DMS79 treated with DMSO at 0.1 percent for 48 hours (cell line): ENCODE data around the gene TMEM256.

Experiments used
- DNase-seq: peaks from one replicate; lab custom pipeline; 2025; lab: John Stamatoyannopoulos, UW

Gene TMEM256

DNA sequence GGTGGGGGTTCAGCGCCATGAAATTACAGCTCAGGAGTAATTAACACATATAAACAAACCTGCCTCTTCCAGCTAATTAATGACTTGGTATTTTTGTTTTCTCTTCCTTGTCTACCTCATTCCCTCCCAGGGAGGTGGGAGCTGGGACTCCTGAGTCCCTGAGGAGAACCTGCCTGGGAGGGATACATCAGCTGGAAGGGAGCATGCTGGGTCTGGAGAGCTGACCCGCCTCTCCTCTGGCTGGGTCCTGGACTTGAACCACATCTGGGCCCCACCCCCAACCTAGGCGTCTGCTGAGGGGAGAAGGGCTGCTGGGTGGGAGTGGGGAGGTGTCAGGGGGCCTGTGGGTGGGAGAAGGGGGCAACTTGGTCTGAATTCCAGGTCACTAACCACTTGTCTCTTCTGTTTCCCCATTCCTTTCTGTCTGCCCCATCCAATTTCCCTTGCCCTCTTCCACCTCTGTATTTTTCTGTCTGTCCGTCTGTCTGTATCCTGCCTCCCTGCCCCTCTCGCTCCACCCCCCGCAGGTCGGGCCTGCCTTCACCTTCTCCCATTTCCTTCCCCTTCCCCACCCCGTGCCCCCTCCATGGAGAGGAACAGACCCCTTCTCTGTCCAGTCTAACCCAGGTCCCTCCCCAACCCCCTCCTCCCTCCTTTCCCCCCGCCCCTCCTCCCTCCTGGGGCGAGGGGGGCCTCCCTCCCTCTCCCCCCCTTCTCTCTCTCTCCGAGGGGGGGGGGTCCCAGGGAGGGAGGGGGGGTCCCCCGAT is 3.8 kb upstream of the TMEM256 start, which contains the start of gene NLGN2:
Gene NLGN2 (plus strand): TSS at position 361 of the 767 bp plus-strand sequence. CDS start 411 bp downstream, outside the sequence.
- no peak for DNase-seq

GRCh38 chr17:7407082-7407481 is 3.2 kb upstream of the TMEM256 start:
- no peak for DNase-seq

GRCh38 chr17:7406235-7406825 is 2.4 kb upstream of the TMEM256 start:
- no peak for DNase-seq

DNA sequence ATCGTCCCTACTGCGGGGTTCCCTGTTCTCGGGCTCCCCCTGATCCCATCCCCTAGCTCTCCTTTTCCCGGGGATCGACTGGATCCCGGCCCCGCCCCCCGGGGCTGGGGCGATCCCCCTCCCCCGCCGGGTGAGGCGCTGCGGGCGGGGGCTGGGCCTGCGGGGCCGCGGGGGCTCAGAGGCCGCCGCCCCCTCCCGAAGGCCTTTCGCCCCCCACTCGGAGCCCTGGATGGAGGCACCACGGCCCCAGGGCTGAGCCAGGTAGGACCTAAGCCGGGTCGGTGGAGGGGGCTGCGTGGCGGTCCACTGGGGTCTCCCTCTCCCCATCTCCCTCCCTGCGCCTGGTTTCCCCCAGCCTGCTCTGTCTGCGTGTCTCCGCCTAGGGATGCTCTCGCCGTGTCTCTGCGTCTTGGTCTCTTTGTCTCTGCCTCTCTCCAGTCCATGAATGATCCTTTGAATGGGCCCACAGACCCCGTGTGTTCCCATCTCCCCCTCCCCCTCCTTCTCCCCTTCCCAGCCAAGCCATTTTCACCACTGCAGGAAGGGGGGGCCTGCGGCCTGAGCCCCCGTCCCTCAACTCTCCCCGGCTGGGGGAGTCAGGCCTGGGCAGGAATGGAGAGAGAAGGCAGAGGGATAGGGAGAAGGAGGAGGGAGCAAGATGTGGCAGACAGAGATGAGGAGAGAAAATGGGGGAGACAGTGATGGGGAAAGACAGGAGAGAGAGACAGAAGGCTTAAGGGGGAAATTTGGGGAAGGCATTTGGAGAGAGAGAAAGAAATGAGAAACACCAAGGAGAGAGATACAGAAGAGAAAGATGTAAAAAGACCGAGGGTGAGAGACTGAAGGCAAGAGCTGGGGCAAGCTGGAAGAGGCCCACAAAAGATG is 1.7 kb upstream of the TMEM256 start:
- DNase-seq = no peak

DNA sequence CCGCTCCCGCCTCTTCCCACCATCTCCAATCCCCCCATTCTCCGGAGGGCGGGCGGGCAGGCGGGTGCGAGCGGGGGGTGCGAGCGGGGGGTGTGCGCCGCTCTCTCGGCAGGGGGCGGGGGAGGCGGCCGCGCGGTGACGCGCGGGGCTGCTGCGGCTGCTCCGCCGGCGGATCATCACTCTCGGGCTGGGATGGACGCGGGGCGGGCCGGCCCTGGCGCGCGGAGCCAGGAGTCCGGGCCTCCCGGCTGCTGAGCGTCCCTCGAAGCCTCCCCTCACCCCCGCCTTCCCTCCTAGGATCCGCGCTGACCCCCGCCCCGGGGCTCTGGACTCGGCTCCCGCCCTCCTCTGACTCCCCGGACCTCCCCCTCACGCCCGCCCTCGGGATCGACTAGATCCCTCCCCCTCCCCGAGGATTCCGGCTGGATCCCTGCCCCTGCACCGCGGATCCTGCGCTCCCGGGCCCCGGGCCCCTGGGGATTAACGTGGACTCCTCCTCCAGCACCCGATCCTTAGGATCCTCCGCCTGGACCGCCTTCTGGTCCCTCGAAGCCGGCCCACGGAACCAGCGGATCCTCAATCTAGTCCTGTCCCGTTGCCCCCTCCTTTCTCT is 946 bp upstream of the TMEM256 start:
- no peak for DNase-seq

DNA sequence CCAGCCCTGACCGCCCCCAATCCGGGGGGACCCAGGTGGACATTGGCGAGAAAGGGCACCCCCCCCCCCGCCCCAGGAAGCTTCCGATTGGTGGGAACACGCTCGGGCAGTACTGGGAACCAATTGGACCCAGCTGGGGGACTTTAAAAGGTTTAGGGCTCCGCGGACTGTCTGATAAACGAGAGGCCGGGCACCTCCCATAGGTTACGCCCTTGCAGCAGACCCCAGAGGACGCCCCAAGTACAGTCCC is 245 bp downstream of the TMEM256 start:
- peak; percentile 61 for DNase-seq

DNA sequence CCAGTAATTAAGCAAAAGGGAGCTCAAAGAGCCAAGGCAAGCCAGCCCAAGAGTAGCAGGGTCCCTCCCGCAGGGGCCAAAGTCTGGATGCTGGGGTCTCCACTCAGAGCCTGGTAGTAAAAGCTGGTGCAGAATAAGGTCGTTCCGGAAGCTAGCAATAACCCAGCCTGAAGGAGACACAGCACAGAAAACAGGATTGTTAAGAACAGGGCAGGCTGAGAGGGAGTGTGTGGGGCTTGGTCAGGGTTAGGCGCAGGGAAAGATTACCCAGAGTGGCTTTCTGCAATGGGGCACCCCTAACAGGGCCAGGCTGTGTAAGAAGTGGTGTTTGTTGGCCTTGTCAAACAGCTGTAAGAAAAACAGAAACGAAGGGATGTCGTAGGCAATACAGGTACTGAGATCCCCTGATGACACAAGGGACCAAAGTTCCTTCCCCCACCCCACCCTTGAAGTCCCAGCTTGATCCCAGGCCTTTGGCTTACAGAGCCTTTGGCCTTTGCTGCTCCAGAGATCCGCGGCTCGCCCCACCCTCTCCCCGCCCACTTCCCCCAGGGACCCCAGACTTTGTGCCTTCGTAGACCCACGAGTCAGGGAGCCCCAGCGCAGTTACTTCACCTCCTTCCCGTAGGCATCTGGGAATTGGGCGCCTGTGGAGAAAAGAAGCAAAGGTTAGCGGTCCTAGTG is 712 bp downstream of the TMEM256 start:
- DNase-seq = peak; percentile 61

GRCh38 chr17:7398612-7399011 is 5.3 kb downstream of the TMEM256 start:
- DNase-seq = no peak

DNA sequence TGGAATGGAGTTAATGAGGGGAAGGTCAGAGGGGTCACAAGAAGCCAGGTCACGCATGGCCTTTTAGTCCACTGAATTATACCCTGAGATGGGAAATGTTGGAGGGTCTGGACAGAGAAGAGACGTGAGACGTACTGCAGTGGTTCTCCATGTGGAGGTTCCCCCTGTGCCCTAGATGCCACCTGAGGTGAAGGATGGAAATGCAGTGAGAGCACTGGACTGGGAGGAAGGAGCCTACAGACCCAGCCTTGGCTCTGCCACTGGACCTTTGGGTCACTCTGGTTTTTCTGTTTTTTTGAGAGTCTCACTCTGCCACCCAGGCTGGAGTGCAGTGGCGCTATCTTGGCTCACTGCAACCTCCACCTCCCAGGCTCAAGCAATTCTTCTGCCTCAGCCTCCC is 7.8 kb downstream of the TMEM256 start:
- no peak for DNase-seq

DNA sequence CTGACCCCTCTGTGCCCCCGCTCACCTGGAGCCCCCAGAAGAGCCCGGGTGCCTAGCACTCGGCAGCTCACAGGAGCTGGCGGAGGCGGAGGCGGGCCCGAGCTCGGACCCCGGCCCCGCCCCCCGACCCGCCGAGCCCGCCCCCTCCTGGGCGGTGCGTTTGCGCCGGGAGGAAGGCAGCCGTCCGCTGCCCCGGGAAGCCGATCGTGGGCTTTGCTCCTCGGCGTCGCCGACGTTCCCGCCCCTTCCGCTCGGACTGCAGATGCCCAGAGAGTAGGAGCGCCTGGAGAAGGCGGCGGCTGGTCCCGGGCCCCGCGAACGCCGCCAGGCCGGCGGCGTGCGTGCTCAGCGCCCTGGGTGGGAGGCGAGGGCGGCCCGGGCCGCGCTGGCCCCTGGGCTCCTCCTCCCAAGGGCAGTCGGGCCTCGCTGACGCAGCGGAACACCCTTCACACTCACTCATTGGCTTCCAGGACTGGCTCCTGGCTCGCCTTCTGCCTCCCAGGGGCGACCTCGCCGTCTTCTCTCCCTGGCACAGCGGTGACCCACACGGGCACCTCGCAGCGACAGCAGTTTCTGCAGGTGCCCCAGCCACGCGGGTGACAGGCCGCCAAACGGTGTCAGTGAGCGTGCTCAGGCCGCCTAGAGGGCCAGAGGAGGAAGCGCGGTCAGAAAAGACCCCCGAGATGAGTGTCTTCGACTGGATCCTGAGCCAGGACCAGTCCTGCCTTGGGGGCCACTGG is 9.3 kb downstream of the TMEM256 start, which contains the start of gene PLSCR3:
Gene PLSCR3 (minus strand): TSS at position 74 of the 740 bp plus-strand sequence. CDS start 415 bp downstream, outside the sequence.
- DNase-seq = peak; percentile 81

GRCh38 chr17:7393613-7394451 is 10.1 kb downstream of the TMEM256 start:
- DNase-seq = peak; percentile 81

- DNase-seq = no peak
These were observed 10.9 kb downstream of the TMEM256 start for GRCh38 chr17:7392696-7393612.

DNA sequence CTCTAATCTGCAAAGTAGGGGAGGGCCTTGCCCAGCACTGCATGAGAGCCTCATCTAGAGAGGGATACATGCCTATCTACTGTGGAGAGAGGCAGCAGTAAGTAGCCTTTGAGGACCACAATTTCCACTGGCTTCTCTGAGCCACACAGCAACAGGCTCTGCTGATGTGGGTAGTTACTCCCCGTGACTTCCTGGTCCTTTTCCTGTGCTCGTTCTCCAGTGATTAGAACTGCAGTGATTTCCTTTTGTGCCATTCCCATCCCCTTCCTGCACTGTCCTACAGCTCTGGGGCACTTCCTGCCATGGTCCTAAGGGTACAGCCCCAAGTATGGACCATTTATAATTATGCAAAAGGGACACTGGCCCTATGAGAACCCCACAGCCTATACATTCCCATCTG is 12.6 kb downstream of the TMEM256 start:
- no peak for DNase-seq

DNA sequence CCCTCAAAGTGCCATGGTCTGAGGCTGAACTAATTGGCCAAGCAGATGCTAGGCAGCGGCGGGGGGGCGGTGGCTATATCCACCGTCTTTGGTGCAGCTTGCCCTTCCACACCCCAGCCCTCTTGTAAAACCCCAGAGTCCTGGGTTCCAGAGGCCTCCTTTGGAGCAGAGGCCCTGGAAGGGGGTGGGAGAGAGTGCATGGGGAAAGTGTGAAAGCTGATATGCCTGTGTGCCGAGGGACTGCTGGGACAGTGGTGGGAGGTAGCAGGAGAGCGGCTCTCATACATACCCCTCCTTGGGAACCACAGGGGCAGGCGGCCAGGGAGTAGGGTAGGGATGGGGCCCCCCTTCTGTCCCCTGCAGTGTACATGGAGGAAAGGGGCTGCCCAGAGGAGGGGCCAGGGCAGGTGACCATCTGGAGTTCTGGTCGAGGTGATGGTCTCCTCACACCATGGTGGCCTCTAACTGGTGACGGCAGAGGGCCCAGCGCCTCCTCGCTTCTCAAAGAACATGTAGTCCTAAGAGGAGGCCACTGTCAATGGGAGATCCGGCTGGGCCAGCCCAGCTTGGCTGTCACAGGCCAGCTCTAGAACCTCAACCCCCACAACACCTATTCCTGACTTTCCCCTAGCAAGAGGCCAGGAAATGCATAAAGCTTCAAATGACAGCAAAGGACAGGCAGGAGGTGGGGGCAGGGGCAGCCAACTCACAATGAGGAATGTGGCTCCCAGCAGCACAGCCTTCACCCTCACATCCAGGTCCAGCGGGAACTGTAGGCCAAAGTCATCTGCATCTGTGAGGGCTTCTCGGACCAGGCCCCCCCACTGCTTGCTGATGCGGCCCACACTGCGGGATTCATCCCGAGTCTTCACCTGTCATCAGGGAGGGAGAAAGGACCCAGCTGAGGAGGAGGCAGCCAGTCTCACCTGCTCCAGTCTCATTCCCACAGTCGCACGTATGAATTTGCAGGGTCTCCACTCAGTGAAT is 13.7 kb downstream of the TMEM256 start:
- DNase-seq = no peak

GRCh38 chr17:7388856-7389255 is 15.0 kb downstream of the TMEM256 start:
- no peak for DNase-seq

GRCh38 chr17:7384489-7385081 is 19.3 kb downstream of the TMEM256 start:
- DNase-seq = no peak

GRCh38 chr17:7383742-7384488 is 20.0 kb downstream of the TMEM256 start:
- DNase-seq = peak; percentile 69
